Endothelial cell of umbilical vein (primary cell): ENCODE measurements around the gene USP47. TPM values are rescaled to one million over a fixed set of nuclear protein-coding genes. Genes with fewer than 3 reads are reported as not detected.

Experiments
- BruUV-seq: library from RNA; stranded (reverse); fragments of 400-500 nt; replicated peaks from 2 replicates; lab custom pipeline; 2021; lab: Mats Ljungman, UMichigan
- CTCF ChIA-PET: fragments of 300-600, 350-600 bp; sonication (Branson Sonifier 250); formaldehyde crosslinking; loops from one replicate; lab custom pipeline; 2021; ENCODE audit warnings: antibody characterized with exemption, inconsistent platforms; lab: Charles Lee
- POLR2A ChIA-PET: fragments of 300-600, 350-600 bp; sonication (Branson Sonifier 250); formaldehyde crosslinking; loops from one replicate; lab custom pipeline; 2021; ENCODE audit warnings: antibody characterized with exemption, inconsistent platforms; lab: Charles Lee
- DNase-seq: peaks from one replicate; pipeline ENCODE4 v3.0.0-alpha.2; 2011; ENCODE audit warnings: low read depth, low spot score
- FAIRE-seq: peaks from 2 replicates; lab custom pipeline; 2011; peaks lifted over from hg19 to GRCh38; lab: Jason Lieb, UNC
- H2AFZ ChIP-seq: 2 replicates; pipeline ENCODE4 v1.6.0; 2012; ENCODE audit warnings: low read depth, low read length, control low read depth, inconsistent platforms
- H3K27ac ChIP-seq: 2 replicates; pipeline ENCODE4 v1.5.1; 2011; ENCODE audit warnings: low read depth, mild to moderate bottlenecking, control low read depth, low read length, moderate library complexity; ENCODE audit not compliant: insufficient read depth
- H3K27me3 ChIP-seq, 2 experiments: 2 replicates each; pipeline versions ENCODE4 v1.6.0 to v1.6.1; 2011; ENCODE audit warnings: low read length in 2 of 2, mixed read lengths in 1 of 2; ENCODE audit not compliant: control insufficient read depth in 2 of 2, insufficient read depth in 2 of 2
- H3K36me3 ChIP-seq, 2 experiments: 2 replicates in 1 of 2; 3 replicates in 1 of 2; pipeline ENCODE4 v1.5.1; 2011; ENCODE audit warnings: low read length in 2 of 2, mild to moderate bottlenecking in 1 of 2, moderate library complexity in 1 of 2; ENCODE audit not compliant: control insufficient read depth in 2 of 2, insufficient read depth in 2 of 2; ENCODE audit errors: extremely low read depth in 1 of 2
- H3K4me1 ChIP-seq: 3 replicates; pipeline ENCODE4 v1.5.1; 2011; ENCODE audit warnings: mild to moderate bottlenecking, low read length; ENCODE audit not compliant: control insufficient read depth, insufficient read depth; ENCODE audit errors: extremely low read depth
- H3K4me2 ChIP-seq: 2 replicates; pipeline ENCODE4 v1.6.1; 2011; ENCODE audit warnings: low read length, control low read depth, mixed read lengths; ENCODE audit not compliant: insufficient read depth
- H3K4me3 ChIP-seq, 3 experiments: fragments of 200-600 bp in 1 of 3; sonication (generic), shearing (Covaris generic) in 1 of 3; replicated peaks in 1 of 3; 2 replicates each; pipeline ENCODE4 v1.5.1; 2011 to 2016; ENCODE audit warnings: control low read depth in 3 of 3, low read length in 3 of 3, mild to moderate bottlenecking in 2 of 3, inconsistent platforms in 1 of 3, low read depth in 1 of 3, moderate library complexity in 1 of 3; ENCODE audit not compliant: insufficient read depth in 1 of 3
- H3K79me2 ChIP-seq: 2 replicates; pipeline ENCODE4 v1.6.0; 2012; ENCODE audit warnings: low read length, inconsistent platforms; ENCODE audit not compliant: control insufficient read depth, insufficient read depth
- H3K9ac ChIP-seq: replicated peaks from 2 replicates; pipeline ENCODE3; 2011; ENCODE audit warnings: low read length, control low read depth; ENCODE audit not compliant: insufficient read depth; ENCODE audit errors: extremely low read depth
- H3K9me1 ChIP-seq: replicated peaks from 3 replicates; pipeline ENCODE4 v1.6.0; 2011; ENCODE audit warnings: mild to moderate bottlenecking, low read length; ENCODE audit not compliant: control insufficient read depth, insufficient read depth; ENCODE audit errors: extremely low read depth
- H3K9me3 ChIP-seq: replicated peaks from 2 replicates; pipeline ENCODE4 v1.5.1; 2012; ENCODE audit warnings: low read length, inconsistent platforms; ENCODE audit not compliant: control insufficient read depth, insufficient read depth
- H4K20me1 ChIP-seq: replicated peaks from 2 replicates; pipeline ENCODE3; 2011; ENCODE audit warnings: mild to moderate bottlenecking, low read length; ENCODE audit not compliant: control insufficient read depth, insufficient read depth; ENCODE audit errors: extremely low read depth
- EZH2 ChIP-seq: IDR thresholded peaks from 2 replicates; pipeline ENCODE4 v1.6.1; 2012; ENCODE audit warnings: borderline replicate concordance, low read depth, mild to moderate bottlenecking, moderate library complexity, low read length, inconsistent platforms; ENCODE audit not compliant: severe bottlenecking
- FOS ChIP-seq: IDR thresholded peaks from 2 replicates; pipeline ENCODE4 v1.6.1; 2011; ENCODE audit warnings: mild to moderate bottlenecking, low read length, moderate library complexity, borderline replicate concordance; ENCODE audit not compliant: insufficient read depth
- GATA2 ChIP-seq: IDR thresholded peaks from 2 replicates; pipeline ENCODE4 v1.7.0; 2011; ENCODE audit warnings: low read depth, mild to moderate bottlenecking, moderate library complexity, mixed read lengths, low read length; ENCODE audit not compliant: insufficient read length, insufficient read depth
- JUN ChIP-seq: IDR thresholded peaks from 2 replicates; pipeline ENCODE4 v1.6.1; 2011; ENCODE audit warnings: borderline replicate concordance, low read depth; ENCODE audit not compliant: insufficient read length, insufficient read depth
- MYC ChIP-seq: IDR thresholded peaks from one replicate; pipeline ENCODE4 v1.6.1; 2011; ENCODE audit warnings: mild to moderate bottlenecking, low read depth, low read length
- POLR2A ChIP-seq: IDR thresholded peaks from 2 replicates; pipeline ENCODE4 v1.6.1; 2012; ENCODE audit warnings: low read depth, mild to moderate bottlenecking, control low read depth, low read length
- POLR2AphosphoS5 ChIP-seq: IDR thresholded peaks from 2 replicates; pipeline ENCODE4 v1.6.1; 2012; ENCODE audit warnings: low read depth, mild to moderate bottlenecking, control low read depth, low read length, moderate library complexity; ENCODE audit not compliant: insufficient read depth
- dilution Hi-C: fragments of 300-500 bp; cut with MboI; formaldehyde crosslinking; loops from one replicate; pipeline ENCODE4 v1.15.0; 2019; ENCODE audit warnings: low sequenced_read_pairs; ENCODE audit not compliant: extremely low pct_ligation_motif_present
- intact Hi-C: fragments of 100-400 bp; cut with micrococcal nuclease; formaldehyde crosslinking; loops from one replicate; pipeline ENCODE4 v1.10.0; 2022
- polyA plus RNA-seq, 4 experiments: library from polyadenylated mRNA; depleted of rRNA in 3 of 4; stranded (reverse) in 3 of 4; unstranded in 1 of 4; fragments of >200 nt; gene quantifications; 2 replicates each; pipeline versions ENCODE4 v1.2.1 to v1.2.3, GENCODE V29; 2011 to 2012; ENCODE audit warnings: missing spikeins in 1 of 4
- total RNA-seq: library from RNA; stranded (reverse); gene quantifications from 2 replicates; pipeline ENCODE4 v1.2.3, GENCODE V29; 2021
- TF ChIP-seq, protein P1 (sequence below): IDR thresholded peaks from 2 replicates; pipeline ENCODE4 v1.6.1; 2011; ENCODE audit not compliant: insufficient read depth, insufficient read length
- TF ChIP-seq, protein P2 (sequence below), 2 donors: IDR thresholded peaks; 1 replicate in 1 of 2; 2 replicates in 1 of 2; pipeline ENCODE4 v1.5.1; 2011; ENCODE audit warnings: low read length in 2 of 2, mild to moderate bottlenecking in 2 of 2, moderate library complexity in 2 of 2, control low read depth in 1 of 2, inconsistent platforms in 1 of 2, low read depth in 1 of 2; ENCODE audit not compliant: insufficient read depth in 1 of 2; ENCODE audit errors: extremely low read depth in 1 of 2

The USP47 gene
- total and polyA plus RNA-seq, 2 donors (not counting 3 experiments of a cell fraction or from before 2014, with no cell fraction given) = 7.8 to 38.0 TPM

DNA sequence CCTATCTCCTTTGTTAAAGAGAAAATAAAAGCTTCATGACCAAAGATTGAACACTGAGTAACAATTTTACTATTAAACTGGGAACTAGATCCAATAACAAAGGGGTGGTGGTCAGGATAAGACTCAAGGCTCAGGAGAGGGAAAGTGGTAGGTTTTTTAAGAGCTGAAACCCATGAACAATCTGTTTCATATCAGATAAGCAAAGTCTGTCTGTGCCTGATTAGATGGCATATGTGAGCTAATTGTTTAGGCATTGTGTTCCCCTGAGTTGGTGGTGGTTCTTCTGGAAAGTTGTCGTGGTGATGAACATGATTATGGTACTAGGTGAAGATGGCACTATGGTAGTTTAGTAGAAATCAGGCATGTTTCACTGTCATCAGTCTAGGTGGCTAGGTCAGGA is 24.4 kb downstream of the USP47 start:
- no peak overlapping the region for H3K27ac ChIP-seq
- H3K4me1 ChIP-seq = peaks cover 1% of the 10 kb centered on the region
- H3K4me3 ChIP-seq = no peak overlapping the region
- TF ChIP-seq FOS (no peak), POLR2A (no peak), JUN (no peak), POLR2AphosphoS5 (no peak), MYC (no peak), GATA2 (no peak), EZH2 (no peak)
- TF ChIP-seq, protein P1, sequence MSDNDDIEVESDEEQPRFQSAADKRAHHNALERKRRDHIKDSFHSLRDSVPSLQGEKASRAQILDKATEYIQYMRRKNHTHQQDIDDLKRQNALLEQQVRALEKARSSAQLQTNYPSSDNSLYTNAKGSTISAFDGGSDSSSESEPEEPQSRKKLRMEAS = no peak
- TF ChIP-seq, protein P2, sequence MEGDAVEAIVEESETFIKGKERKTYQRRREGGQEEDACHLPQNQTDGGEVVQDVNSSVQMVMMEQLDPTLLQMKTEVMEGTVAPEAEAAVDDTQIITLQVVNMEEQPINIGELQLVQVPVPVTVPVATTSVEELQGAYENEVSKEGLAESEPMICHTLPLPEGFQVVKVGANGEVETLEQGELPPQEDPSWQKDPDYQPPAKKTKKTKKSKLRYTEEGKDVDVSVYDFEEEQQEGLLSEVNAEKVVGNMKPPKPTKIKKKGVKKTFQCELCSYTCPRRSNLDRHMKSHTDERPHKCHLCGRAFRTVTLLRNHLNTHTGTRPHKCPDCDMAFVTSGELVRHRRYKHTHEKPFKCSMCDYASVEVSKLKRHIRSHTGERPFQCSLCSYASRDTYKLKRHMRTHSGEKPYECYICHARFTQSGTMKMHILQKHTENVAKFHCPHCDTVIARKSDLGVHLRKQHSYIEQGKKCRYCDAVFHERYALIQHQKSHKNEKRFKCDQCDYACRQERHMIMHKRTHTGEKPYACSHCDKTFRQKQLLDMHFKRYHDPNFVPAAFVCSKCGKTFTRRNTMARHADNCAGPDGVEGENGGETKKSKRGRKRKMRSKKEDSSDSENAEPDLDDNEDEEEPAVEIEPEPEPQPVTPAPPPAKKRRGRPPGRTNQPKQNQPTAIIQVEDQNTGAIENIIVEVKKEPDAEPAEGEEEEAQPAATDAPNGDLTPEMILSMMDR (IDR thresholded peaks at IDR 0.05; ENCODE audit: extremely low read depth in 1 of 2, insufficient read depth in 1 of 2, low read depth in 1 of 2, low read length in 2 of 2) = no peak
- peaks cover 92% of the 10 kb centered on the region for H3K79me2 ChIP-seq
- no peak overlapping the region for H3K9ac ChIP-seq
- POLR2A ChIA-PET = no interaction called here
- BruUV-seq = no TSS peak
- H3K9me3 ChIP-seq = no peaks in the 10 kb centered on the region
- H3K4me2 ChIP-seq = no peak overlapping the region
- H4K20me1 ChIP-seq = peaks cover 8% of the 10 kb centered on the region
- H3K27me3 ChIP-seq = no peaks in the 10 kb centered on the region
- H3K36me3 ChIP-seq = no peaks in the 10 kb centered on the region
- CTCF ChIA-PET = interaction anchor here (1.0 to 1.5 kb wide), 3 partner anchors 10 to 16 kb away, joined by 3 to 6 read pairs (median 4); no protein-coding TSS in a partner anchor
- intact Hi-C loops = loop anchor here (5.0 kb wide), 1 partner anchor 46 kb away; no protein-coding TSS in a partner anchor
- DNase-seq (peak; percentile 30), FAIRE-seq (no peak)
- H2AFZ ChIP-seq = no peak overlapping the region
- dilution Hi-C loops = no loop called here
- peaks cover 6% of the 10 kb centered on the region for H3K9me1 ChIP-seq
